Measurements from ENCODE around the gene BDH1.

Gene BDH1

GRCh38 chr3:197598404-197598980, 42.7 kb upstream of the BDH1 start:
- no peak overlapping the region for H3K4me3 ChIP-seq (ENCODE audit: low read depth, low read length)
- ChIA-PET POLR2A (no interaction called here), CTCF (interaction anchor here (0.6 to 5.3 kb wide), 30 partner anchors 9 to 574 kb away, joined by 3 to 123 read pairs (median 5); partner anchors contain the start of gene BDH1)
- DNase-seq (ENCODE audit: low read depth, low spot score), result no peak
- TF ChIP-seq, protein P1, sequence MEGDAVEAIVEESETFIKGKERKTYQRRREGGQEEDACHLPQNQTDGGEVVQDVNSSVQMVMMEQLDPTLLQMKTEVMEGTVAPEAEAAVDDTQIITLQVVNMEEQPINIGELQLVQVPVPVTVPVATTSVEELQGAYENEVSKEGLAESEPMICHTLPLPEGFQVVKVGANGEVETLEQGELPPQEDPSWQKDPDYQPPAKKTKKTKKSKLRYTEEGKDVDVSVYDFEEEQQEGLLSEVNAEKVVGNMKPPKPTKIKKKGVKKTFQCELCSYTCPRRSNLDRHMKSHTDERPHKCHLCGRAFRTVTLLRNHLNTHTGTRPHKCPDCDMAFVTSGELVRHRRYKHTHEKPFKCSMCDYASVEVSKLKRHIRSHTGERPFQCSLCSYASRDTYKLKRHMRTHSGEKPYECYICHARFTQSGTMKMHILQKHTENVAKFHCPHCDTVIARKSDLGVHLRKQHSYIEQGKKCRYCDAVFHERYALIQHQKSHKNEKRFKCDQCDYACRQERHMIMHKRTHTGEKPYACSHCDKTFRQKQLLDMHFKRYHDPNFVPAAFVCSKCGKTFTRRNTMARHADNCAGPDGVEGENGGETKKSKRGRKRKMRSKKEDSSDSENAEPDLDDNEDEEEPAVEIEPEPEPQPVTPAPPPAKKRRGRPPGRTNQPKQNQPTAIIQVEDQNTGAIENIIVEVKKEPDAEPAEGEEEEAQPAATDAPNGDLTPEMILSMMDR (IDR thresholded peaks at IDR 0.05; ENCODE audit: insufficient read depth, low read length, missing control alignments), result no peak

GRCh38 chr3:197597335-197597734, 41.6 kb upstream of the BDH1 start:
- TF ChIP-seq, protein P1 (IDR thresholded peaks at IDR 0.05; ENCODE audit: insufficient read depth, low read length, missing control alignments), result no peak
- CTCF ChIA-PET, result interaction anchor here (0.8 to 5.3 kb wide), 10 partner anchors 10 to 505 kb away, joined by 3 to 123 read pairs (median 5); no protein-coding TSS in a partner anchor
- POLR2A ChIA-PET, result no interaction called here
- no peak for DNase-seq (ENCODE audit: low read depth, low spot score)
- H3K4me3 ChIP-seq (ENCODE audit: low read depth, low read length), result no peak overlapping the region

- CTCF ChIA-PET, result interaction anchor here (0.6 to 0.9 kb wide), 2 partner anchors 371 to 414 kb away, joined by 3 read pairs; no protein-coding TSS in a partner anchor
- POLR2A ChIA-PET, result no interaction called here
- TF ChIP-seq, protein P1 (IDR thresholded peaks at IDR 0.05; ENCODE audit: insufficient read depth, low read length, missing control alignments), result no peak
- DNase-seq (ENCODE audit: low read depth, low spot score), result no peak
- H3K4me3 ChIP-seq (ENCODE audit: low read depth, low read length), result no peak overlapping the region
Measured at GRCh38 chr3:197595470-197596185, 39.9 kb upstream of the BDH1 start.

GRCh38 chr3:197593046-197593380, 37.2 kb upstream of the BDH1 start:
- DNase-seq (ENCODE audit: low read depth, low spot score), result no peak
- TF ChIP-seq, protein P1 (IDR thresholded peaks at IDR 0.05; ENCODE audit: insufficient read depth, low read length, missing control alignments), result no peak
- POLR2A ChIA-PET, result no interaction called here
- H3K4me3 ChIP-seq (ENCODE audit: low read depth, low read length), result no peak overlapping the region
- CTCF ChIA-PET, result interaction anchor here (1.0 kb wide), 1 partner anchor 29 kb away, joined by 3 read pairs; no protein-coding TSS in a partner anchor

DNA sequence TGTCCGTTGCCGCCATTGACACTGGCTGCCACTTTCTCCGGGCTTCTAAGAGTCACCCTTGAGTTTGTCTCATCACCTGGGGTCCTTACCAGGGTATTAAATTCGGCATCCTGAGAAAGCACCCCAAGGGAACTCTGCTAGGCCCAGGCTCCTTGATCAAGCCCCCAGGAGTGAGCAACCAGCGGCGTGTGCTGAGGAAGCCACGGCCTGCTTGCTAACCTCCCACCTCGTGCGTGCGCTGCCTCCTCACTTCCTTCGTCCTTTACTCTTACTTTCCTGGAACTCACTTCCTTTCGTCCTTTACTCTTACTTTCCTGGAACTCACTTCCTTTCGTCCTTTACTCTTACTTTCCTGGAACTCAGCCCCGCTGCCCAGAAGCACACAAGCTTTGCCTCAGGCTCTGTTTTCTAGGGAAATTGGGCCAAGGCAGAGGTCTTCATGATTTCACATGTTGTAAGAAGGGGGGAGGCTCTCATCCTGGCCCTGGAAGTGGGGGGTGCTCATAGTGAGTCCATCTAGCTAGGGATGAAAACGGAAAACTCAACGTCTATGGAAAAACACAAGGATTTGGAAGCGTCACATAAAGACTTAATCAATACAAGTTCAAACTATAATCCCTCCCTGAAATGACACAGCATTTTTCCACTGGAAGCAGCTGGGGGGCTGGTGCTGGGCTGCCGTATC, 36.7 kb upstream of the BDH1 start:
- POLR2A ChIA-PET, result no interaction called here
- CTCF ChIA-PET, result interaction anchor here (1.0 kb wide), 1 partner anchor 29 kb away, joined by 3 read pairs; no protein-coding TSS in a partner anchor
- no peak for DNase-seq (ENCODE audit: low read depth, low spot score)
- TF ChIP-seq, protein P1 (IDR thresholded peaks at IDR 0.05; ENCODE audit: insufficient read depth, low read length, missing control alignments), result no peak
- no peak overlapping the region for H3K4me3 ChIP-seq (ENCODE audit: low read depth, low read length)

GRCh38 chr3:197591816-197592215, 36.0 kb upstream of the BDH1 start:
- no peak overlapping the region for H3K4me3 ChIP-seq (ENCODE audit: low read depth, low read length)
- no peak for DNase-seq (ENCODE audit: low read depth, low spot score)
- POLR2A ChIA-PET, result no interaction called here
- TF ChIP-seq, protein P1 (IDR thresholded peaks at IDR 0.05; ENCODE audit: insufficient read depth, low read length, missing control alignments), result no peak
- CTCF ChIA-PET, result no interaction called here
